GM04503 (cell line): ENCODE results near the gene CFAP410.

Experiments
- DNase-seq: peaks from one replicate; pipeline ENCODE4 v3.0.0-alpha.2; 2012; ENCODE audit warnings: low read depth

Gene CFAP410

DNA sequence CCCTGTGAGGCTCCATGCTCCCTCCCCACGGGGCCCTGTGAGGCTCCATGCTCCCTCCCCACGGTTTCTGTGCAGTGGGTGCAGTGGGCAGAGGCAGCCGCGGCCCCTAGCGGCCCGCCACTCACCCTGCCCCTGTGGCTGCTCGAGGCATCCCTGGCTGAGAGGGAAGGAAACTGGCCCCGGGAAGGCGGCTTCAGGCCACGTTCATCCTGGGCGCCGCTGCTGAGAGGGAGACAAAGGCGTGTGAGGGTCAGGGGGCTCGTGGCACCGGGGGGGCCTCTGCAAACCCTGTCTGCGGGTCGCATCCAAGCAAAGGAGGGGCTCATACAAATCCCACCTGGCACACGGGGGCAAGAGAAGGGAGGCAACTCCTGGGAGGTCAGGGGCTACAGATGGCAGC is 8.5 kb downstream of the CFAP410 start:
- DNase-seq = no peak

DNA sequence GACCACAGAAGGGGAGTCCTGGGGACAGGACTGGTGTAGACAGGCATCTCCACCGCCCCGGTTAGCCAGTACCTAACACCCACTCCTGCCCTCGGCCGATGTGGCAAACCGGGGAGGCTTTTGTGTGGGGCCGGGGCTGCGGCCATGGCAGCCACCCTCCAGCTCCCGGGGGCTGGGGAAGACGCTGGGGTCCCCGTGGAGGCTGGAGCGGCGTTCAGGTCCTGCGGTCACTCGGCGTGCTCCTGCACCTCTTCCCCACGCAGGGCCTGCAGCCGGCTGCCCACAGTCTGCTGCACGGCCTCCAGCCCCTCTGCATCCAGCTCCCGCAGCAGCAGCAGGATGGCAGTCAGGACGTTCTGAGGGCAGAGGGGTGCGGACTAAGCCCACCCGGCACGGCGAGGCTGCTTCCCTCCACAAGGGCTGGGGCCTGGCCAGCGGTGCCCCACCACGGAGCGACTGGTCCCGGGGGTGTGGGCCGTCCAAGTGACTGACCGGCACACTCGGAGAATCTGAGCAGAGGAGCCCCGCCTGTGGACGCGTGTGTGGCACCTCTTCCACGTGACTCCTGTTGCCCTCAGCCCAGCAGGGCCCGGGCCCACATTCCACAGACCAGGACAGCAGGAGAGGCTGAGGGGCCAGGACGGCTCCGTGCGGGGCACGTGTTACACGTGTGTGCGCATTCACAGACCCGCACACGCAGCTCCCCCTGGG is 9.1 kb downstream of the CFAP410 start:
- no peak for DNase-seq

DNA sequence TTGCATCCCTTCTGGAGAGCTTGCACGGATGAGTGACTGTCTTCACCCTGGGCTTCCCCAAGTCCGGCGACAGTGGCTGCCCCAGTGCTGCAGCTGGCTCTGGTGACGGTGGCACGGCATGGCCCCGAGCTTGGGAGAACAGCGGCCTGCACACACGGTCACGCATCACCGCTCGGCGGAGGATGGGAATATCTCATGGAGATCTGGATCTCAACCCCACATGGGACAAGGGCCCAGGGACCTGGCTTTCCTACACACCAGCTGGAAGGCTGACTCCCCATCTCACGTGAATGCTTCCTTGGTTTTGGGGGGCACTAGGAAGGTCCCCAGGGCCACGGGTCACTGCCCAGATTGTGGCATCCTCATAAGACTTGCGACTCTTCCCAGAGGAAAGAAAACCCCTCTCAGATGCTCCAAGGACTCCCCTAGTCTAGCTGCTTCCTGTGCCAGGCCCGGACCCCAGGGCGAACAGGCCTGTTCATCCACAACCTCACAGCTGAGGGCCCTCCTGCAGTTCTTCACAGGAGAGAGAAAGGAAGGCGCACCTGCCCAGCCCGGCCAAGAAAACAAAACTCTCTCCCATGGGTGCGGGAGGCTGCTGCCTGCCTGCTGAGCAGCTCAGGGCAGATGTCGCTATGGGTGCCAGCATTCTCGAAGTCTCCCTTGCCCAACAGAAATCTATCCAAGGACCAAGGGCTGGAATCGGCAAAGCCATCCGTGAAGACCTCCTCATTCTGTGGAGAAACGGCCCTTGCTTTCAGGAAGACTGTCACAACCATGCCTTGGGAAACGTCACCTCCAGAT is 9.9 kb downstream of the CFAP410 start:
- DNase-seq = no peak

DNA sequence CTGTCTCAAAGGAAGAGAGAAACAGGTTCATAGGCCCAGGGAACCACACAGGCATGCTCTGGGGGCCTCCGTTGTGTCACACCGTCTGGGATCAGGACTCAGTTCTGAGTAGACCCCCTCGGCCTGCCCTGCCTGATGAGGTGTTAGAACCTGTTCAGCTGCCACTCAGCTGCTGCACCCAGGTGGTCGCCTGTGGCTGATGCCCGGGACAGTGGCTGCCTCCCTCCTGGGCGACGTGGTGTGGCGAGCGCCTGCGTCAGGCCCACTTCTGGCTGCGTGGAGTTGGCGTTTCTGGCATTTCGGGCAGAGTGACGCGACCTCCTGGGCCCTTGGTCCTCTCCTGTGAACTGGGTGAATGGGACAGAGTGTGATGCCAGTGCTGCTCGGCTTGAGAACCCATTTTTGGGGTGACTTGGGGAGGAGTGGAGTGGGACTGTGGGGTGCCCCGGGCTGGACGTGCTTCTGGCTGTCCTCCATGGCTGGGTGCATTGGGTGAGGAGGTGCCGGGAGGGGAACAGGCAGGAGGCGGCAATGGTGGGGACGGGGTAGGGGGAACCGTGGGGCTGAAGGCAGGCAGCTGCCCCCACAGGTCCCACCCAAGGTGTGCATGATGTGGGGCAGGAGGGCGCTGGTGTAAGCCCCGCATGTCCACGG is 10.8 kb downstream of the CFAP410 start:
- no peak for DNase-seq

DNA sequence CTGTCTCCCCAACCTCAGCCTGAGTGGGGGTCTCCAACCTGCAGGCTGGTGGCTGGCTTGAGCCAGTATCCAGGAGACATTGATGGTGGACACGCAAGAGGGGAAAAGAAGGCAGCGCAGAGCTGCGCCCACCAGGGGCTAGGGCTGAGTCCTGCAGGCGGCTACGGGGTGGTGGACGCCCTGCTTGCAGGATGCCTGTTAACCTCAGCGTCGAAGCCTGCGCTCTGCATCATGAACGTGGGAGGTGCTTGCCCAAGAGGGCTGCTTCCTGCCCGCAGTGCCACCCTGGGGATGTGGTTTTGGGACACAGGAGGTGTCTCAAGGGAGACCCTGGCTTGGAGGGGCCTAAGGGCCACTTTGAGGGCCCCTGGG is 11.6 kb downstream of the CFAP410 start:
- no peak for DNase-seq

DNA sequence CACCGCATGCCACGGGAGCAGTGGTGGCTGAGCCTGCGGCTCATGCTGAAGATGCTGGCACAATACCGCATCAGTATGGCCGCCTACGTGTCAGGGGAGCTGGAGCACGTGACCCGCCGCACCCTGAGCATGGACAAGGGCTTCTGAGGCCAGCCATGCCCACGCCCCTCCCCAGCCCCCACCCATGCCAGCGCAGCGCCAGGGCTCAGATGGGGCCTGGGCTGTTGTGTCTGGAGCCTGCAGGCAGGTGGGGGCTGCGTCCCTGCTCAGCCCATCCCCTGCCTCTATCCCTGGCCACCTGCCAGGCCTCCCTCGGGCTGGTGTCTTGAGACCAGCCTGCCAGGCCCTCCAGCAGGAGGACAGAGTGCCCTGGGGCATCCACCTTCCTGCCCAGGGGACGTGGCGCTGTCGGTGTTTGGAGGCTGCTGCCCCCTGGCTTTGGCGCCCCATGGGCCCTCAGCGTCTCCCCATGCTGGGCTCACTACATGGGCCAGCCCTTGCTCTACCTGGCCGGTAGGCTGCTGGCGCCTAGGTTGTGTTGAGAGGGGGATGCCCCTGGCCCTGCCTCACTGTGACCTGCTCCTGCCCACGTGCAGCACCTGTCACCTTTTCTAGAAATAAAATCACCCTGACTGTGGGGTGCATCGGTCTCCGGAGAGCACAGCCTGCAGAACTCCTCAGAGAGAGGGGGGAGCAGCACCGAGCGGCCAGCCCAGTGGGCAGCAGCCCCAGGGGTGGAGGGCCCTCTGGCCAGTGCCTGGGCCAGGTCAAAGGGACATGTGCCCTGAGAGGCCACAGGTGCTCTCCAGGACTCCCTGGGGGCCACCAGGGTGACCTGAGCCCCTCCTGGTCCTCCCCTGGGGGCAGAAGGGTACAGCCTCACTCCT is 12.2 kb downstream of the CFAP410 start:
- no peak for DNase-seq

DNA sequence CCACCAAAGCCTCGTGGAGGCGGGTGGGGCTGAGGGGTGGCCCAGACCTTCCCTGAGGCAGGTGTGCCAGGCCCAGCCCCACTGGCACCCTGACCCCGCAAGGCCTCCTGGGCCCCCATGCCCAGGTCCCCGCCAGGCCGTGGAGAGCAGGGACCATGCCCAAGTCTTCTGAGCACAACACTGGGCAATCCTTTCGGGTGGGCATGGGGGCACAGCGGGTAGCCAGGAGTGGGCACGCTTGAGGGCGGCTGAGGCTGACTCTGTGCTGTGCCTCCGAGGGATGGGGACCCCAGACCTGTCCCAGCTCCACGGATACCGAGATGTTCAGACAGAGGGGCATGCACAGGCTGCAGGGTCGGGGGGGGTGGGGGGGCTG is 12.9 kb downstream of the CFAP410 start:
- no peak for DNase-seq

DNA sequence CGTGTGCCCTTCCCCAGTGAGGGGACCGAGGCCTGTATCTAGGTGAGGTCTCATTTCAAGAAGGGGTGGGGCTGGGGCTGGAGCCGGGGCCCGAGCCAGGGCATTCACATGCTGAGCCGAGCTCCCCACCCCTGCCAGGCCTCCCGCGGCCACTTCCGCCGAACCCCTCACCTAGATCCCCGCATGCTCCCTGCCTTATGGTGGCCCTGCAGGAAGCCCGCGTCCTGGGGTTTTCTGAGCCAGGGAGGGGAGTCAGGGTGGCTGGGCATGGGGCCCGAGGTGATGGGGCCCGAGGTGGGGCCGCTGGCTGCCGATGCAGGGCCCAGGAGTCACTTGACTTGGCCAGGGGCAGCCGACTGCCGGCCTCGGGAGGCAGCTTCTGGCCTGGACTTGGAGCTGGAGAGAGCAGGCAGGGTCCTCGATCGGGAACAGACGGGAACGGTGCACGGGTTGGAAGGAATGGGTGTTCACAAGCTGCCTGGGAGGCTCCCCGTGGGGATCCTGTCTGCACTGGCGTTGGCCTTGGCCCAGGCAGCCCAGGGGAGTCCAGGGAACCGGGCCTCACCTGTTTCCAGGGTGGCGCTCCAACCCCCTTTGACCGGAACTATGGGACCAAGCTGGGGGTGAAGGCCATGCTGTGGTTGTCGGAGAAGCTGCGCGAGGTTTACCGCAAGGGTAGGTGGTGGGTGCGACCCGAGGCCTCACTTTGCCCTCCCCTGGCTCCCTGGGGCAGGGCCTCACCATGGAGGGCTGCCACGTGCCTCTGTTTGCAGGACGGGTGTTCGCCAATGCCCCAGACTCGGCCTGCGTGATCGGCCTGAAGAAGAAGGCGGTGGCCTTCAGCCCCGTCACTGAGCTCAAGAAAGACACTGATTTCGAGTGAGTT is 13.6 kb downstream of the CFAP410 start:
- DNase-seq = no peak

DNA sequence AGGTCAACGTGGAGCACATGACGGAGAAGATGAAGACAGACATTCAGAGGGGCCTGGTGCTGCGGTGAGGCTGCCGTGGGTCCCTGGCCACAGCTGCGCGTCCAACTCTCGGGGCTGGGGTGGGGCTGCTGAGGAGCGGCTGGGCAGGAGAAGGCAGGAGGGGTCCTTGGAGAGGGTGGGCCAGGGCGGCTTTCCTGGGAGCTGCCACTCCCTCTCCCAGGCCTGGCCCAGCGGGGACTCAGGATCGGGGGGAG is 14.4 kb downstream of the CFAP410 start:
- no peak for DNase-seq

DNA sequence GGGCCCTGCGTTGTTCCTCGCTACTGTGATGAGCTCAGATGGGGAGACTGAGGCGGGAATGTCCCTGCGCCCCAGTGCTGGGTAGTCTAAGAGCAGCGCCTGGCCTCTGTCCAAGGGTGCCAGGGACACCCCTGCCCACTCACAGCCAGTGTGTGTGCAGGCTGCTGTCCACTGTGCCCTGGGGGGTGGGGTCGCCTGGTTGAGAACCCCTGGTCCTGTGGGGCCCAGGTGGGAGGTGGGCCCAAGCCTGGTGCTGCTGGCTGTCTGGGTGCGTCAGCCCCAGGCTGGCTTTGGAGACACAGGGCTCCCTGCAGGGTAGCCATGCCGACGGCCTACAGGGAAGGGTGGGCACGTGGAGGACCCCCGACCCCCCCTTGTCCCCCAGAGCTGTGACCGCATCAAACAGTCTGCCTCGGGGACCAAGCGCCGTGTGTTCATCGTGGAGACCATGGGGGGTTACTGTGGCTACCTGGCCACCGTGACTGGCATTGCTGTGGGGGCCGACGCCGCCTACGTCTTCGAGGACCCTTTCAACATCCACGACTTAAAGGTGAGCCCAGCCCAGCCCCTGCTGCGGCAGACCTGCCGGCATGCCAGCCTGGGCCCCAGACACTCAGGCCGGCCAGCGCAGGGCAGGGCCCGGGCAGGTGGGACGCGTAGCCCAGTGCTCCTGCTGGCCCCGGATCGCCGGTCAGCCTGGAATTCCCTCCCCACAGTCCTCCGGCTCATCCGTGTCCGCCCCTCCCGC is 14.9 kb downstream of the CFAP410 start:
- DNase-seq = no peak

DNA sequence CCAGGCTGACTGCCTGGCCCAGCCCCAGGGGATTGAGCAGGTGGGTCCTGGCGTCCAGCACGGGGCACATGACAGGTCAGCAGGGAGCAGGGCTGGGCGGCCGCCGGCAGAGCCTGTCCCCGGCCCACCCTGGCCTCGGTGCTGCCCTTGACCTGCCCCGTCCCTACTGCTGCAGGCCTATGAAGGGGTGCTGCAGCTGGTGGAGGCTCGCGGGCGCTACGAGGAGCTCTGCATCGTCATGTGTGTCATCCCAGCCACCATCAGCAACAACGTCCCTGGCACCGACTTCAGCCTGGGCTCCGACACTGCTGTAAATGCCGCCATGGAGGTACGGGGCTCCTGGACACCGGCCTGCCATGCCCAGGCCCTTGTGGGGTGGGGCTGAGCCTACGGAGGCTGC is 15.6 kb downstream of the CFAP410 start:
- DNase-seq = no peak

DNA sequence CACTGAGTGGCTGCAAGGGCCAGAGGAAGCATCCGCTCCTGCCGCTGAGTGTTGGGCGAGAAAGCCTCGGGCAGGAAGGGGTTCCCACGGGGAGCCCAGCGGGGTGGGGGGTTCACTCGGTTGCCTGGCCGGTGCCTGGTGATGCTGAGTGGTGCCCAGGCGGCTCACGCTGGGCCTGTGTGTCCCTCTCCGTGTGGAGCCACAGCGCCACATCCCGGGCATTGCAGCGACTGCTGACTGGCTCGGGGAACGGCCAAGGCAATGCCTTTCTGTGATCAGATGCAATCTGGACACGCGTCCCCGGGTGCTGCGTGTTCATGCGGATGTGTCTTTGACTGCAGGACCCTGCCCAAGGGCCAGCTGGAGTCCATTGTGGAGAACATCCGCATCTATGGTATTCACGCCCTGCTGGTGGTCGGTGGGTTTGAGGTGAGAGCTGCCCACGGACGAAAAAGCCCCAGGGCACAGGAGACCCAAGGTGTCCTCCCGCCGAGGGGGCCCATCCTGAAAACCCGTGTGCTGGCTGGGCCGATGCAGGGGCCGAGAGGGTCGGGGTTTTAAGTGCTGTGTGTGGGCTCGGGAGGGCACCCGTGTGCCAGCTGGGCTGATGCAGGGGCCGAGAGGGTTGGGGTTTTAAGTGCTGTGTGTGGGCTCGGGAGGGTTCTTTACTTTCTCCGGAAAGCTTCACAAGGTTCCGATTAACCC is 16.4 kb downstream of the CFAP410 start:
- no peak for DNase-seq

DNA sequence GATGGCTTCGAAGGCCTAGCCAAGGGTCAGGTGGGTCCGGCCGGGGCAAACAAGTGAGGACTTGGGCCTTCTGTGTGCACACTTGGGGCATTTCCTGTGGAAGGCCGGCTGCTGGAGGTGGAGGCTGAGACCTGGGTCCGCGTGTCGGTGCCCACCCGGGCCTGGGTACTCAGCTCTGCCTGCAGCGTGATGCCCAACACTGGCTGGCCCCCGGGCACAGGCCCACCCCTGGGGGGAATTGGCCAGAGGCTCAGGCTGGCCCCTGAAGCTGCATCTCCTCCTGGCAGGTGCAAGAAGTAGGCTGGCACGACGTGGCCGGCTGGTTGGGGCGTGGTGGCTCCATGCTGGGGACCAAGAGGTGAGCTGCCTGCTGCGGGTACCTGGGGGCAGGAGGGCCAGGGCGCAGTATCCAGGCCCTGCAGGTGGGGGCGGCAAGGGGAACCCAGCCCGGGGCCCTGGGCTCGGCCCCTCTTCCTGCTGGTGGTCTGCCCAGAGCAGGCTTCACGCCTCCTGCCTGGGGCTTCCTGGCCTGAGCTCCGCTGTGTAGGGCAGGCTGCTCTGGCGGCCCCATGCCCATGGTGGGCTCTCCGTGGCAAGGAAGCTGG is 17.2 kb downstream of the CFAP410 start:
- DNase-seq = no peak

DNA sequence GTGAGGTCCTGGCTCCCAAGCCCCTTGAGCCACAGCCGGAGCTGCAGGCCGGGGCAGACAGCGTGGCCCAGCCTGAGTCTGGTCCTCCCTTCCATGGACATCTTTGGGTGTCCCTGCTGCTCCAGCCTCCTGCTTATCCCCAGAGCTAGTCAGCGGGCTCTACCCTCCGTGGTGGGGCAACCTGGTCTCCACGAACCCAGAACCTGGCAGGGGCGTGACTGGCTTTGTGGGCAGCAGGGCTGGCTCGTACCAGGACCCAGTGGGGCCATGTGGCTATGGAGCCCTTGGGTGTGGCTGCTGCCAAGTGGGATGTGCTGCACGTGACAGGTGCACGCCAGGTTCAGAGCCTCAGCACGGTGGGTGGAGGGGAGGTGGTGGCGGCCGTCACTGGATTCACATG is 18.3 kb downstream of the CFAP410 start:
- no peak for DNase-seq

DNA sequence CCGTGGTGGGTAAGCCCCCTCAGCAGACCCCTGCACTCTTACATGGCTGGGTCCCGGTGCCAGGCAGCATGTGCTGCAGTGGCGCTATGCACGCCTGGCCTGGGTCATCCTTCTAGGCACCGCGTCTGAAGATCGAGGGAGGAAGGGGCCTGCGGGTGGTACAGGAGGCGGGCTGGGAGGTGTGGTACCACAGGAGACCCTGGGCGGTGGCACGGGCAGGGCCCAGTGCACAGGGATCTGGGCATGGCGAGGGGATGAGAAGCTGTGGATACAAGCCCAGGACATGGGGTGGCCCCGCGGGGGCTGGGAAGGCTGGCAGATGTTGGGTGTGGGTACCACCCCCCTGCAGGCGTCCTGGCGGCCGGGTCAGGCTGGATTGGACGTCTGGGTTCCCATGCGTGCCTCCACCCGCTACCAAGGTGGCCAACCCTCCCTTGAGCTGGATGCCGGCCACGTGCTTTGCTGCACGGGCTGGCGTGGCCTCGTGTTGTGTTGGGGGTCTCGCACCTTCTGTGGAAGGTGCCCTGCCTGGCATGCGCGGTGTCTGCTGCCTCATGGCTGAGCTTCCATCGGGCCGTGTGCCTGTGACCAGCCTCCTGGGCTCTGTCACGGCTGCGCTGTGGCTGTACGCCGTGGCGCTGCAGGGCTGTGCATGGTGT is 19.7 kb downstream of the CFAP410 start:
- no peak for DNase-seq

DNA sequence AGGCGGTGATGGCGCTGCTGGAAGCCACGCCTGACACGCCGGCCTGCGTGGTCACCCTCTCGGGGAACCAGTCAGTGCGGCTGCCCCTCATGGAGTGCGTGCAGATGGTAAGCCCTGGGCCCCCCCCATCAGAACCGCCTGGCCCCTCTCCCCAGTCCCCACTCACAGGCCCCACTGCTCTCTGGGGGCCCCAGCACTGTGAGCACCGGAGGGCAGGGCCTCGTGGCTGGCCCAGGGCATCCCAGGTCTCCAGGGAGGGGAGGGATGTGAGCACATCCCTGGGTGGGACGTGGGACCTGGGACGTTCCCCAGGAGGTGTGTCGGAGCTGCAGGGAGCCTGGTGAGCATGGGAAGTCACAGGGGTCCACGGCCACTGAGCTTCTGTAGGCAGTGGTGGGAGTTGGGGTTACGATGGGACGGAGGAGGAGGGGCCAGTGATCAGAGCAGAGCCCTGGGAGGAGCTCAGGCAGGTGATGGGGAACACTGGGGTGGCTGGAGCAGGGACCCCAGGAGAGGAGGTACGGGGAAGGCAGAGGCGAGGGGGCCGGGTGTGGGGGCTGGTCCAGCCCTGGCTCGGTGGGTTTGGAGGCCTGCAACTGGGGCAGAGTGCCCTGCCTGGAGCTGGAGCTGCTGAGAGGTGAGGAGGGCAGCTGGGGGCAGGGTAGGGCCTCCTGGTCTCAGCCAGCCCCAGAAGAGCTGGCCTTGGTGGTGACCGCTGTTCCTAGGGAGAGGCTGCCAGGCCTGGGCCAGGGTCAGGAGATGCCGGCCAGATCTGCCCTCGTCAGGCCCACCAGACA is 20.5 kb downstream of the CFAP410 start:
- no peak for DNase-seq

DNA sequence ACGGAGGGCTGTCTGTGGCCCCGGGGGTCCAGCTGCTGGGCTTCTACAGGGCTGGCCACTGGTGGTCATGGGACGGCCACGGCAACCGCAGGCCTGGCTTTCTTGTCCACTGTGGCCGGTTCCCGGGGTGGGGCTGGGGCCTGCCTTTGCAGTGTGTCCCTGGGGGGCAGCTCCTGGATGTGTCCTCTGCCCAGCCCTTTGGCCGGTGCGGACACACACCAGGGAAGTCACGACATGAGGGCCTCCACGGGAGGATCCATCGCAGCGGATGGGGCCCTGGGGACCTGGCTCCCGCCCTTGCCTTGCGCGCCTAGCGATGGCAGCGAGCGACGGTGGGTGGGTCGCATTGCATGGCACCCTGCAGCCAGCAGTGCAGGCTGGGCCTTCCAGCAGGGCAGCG is 21.3 kb downstream of the CFAP410 start:
- DNase-seq = no peak

DNA sequence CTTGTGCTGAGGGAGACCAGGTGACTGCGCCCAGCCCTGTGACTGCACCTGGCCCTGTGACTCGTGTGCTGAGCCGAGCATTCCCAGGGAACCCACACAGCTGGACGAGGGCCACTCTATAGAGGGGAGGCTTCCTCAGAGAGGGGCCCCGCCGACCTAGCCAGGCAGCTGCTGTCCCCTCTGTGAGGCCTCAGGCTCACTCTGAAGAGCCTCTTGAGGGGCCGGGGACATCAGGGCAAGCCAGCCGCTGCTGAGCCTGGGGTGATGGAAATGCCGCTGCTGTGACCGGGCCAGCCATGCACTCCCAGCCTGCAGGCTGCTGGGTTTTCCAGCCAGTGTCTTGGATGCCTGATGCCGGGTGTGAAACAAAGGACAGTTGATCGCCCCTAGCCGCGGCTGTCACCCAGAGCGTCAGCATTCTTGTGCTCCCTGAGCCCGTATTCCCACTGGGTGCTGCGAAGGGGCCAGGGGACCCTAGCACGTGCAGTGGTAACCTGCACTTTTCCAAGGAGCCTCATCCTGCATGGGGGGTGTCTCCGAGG is 21.9 kb downstream of the CFAP410 start:
- DNase-seq = no peak
